GM18526 (cell line): ENCODE results near the gene CLEC9A.

Experiments
- POLR2A ChIP-seq: IDR thresholded peaks from 3 replicates; pipeline ENCODE4 v1.6.1; 2011; ENCODE audit not compliant: insufficient read length; ENCODE audit errors: extremely low read depth

CLEC9A gene

DNA sequence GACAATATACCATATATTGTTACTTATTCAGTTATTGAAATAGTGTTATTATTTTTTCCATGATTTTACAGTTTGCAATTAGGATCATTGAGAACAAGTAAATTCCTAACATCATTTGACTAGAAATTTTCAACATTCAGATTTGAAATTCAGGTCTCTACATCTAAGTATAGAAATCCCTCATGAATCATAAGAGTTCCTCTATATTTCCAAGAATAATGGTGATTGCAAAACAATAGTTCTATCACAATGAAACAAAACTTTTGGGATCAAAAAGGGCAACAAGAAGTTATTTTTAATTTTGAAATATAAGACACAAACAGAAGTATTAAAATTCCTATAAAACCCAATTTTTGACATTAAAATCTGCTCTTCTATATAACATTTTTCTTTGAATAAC, 57.5 kb downstream of the CLEC9A start:
- no peak for TF ChIP-seq POLR2A

DNA sequence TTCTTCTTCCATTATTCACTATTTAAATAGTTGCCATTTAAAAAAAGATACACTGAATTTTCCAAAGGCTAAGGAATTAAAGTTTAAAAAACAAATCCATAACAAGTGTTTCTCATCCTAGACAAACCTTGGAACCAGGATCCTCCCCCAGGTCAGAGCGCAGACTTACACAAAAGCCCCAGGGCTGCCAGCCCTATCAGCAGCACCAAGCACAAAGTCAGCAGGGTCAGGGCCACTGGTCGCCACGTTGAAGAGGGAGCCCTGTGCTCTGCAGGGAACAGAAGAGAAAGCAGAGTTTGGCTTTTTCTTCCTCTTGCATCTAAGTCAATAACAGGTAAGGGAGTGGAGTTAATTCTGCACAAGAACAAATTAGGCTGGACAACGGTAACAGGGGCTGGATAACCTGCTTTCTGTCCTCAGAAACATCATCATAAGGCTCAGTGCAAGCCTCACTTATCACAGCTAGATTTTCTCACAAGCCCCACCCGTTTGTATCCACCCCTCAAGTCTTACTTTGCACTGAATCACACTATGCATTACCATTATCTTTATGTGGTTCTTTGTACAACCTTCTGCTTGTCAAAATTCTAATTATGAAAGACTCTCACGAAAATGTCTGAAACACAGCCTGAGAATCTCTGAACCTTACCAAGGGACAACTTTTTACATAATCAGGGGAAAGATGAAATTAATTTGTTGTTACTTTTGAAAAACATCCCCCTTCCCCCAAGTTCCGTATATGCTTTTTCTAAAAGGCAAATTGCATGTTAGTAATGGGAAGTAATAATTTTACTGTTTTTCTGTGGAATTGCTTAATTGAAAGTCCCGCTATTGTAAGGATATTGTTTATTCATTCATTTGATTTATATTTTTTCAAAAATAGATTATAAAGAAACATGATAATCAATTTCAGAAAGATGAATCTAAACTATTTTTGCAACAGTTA, 58.7 kb downstream of the CLEC9A start:
- no peak for TF ChIP-seq POLR2A

DNA sequence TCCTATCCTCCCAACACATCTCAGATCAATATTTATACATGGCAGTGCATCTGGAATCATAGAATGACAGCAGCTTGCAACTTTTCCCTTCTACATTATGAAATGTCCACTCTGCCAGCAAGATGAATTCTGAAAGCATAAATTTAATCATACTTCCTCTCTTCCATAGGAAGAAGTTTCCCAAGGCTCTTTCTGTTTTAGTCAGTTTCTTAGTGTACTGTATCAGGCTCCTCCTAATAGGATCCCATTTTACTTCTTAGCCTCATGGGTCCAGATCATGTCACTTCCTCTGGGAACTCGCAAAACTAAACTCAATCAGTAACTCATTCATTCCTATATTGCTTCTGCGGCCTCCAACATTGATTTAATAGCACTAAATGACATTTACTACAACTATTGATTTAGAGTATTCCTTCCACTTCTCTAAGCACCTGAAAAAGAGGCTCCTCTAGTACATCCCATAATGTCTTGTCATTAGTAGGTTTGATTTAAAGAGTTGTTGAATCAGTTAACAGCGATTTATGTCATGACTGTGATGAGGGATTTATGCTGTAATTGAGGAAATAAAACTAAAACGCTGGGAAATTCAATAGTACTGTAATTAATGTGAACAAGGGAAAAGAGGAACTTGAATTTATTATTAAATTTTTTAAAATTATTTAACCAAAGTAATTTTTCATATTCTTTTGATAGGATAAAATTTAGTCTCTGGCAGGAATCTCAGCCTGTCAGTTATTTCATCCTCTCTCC, 64.3 kb downstream of the CLEC9A start:
- TF ChIP-seq POLR2A: no peak

DNA sequence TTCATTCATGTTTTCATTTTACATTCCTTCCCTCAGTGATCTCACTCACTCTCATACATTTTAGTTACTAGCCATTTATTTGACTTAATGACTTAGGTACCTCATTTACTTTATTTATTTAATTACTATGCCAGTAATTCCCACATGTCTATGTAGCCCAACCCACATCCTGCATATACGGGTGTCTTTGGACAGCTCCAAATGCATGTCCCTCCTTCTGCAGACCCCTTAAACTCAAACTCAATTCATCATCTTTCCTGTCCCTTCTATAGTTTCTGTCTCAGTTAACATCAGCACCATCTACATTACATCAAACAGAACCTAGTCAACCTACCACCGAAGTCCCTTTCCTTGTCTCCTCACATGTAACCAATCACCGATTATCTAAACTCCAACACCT, 65.5 kb downstream of the CLEC9A start:
- no peak for TF ChIP-seq POLR2A

DNA sequence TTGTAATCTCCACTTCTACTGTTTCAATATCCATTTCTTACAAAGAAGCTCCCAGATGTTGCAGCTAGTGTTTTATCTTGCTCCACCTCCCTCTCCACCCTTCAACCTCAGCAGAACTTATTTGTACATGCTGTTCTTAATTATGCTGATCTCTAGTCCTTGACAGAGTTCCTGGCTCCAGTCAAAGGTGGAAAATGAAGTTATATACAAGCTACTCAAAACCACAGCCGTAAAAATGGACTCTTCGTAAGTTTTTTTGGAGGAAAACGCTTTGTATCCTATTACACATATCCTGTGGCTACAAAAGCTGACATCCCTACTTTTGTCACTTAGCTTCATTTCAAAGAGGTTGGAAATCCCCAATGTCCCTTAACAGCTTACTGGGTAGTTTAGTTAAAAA, 67.0 kb downstream of the CLEC9A start:
- no peak for TF ChIP-seq POLR2A

DNA sequence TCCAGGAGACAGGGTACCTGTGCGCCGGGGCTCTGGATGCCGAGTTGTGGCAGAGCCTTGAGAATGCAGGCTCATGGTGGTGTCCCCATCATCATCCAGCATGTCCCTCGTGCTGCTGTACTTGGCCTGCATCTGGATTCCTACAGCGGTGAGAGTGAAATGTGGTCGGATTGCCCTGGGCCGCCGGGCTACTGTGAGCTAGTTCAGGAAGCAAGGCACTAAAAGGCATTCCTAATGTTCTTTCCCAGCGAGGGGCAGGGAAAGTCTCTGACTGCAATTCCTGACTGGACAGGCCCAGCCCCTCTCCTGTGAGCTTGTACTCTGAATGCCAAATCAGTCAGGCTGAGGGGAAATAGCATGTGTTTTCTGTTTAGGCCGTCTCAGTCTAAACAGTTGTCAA, 68.3 kb downstream of the CLEC9A start, which contains the start of gene CLEC1A:
Gene CLEC1A (minus strand): TSS at position 195 of the 400 bp plus-strand sequence. CDS start 63 bp downstream, at position 132.
- TF ChIP-seq POLR2A: no peak

DNA sequence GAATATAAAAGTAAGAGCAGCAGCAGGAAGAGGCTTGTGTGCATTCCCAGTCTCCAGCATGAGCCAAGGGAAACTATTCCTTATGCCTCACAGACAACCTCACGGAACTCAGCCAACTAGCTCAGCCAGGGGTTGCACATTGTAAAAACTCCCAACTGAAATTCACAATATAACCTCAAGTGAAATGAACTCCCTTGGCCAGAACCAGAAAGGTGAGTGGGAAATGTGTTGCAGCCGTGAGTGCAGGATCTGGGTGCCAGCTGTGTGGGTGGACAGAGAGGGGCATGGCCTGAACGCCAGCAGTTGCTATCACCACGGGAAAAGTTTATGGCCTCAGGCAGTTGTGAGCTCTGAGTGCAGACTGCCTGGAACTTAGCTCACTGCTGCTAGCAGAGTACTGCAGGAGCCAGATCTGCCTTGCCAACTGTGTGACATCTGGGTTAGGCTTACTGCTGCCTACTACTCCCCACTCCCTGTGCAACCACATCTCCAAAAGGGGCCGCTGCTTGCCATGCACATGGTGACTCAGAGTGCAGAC, 70.6 kb downstream of the CLEC9A start:
- TF ChIP-seq POLR2A: no peak

DNA sequence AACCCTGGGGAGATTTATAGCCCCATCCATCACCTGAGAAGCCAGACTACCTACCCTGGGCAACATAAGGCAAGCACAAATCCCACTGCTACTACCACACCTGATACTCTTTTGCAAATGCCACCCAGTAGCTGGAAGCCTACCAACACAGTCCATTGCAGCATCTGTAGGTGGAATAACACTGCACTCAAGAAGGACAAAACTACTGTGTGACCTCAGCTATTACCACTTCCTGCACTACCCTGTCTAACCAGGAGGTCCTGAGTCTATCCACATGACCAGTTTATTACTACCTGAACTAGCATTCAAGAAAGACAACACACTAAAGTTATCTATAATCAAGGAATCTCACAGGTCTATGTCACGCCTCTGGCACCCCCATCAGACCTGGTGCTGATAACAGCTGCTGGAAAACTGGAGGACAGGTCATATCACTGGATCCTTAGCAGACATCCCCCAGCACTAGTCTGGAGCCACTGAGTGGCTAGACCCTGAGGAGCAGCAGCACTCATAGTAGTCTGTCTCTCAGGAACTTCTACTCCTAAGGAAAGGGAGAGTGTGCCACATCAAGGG, 71.3 kb downstream of the CLEC9A start:
- no peak for TF ChIP-seq POLR2A

DNA sequence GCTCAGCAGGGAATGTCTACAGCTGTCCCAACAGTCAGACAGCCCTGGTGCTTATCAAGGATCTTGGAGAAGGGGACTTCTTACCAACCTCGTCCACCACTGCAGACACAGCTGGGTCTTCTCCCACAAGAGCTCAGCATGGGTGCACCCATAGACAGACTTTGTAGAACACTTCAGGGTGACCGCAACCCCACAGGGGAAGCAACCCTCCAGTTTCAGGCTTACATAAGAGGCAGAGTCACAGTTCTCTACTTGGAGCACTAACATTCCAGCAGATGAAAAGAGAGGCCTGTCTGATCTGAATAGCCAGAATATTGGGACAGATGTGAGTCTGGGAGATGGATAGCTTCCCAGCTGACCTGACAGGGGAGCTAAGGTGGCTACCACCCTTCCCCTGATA, 71.8 kb downstream of the CLEC9A start:
- TF ChIP-seq POLR2A: no peak

DNA sequence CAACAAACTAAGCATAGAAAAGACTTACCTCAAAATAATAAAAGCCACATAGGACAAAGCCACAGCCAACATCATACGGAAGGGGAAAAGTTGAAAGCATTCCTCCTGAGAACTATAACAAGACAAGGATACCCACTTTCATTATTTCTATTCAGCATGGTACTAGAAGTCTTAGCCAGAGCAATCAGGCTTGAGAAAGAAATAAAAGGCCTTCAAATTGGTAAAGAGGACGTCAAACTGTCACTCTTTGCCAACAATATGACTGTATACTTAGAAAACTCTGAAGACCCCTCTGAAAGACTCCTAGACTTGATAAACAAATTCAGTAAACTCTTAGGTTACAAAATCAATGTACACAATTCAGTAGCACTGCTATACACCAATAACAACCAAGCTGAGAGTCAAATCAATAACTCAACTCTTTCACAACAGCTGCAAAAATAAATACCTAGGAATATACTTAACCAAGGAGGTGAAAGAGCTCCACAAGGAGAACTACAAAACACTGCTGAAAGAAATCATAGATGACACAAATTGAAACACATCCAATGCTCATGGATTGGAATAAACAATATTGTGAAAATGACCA, 79.9 kb downstream of the CLEC9A start:
- no peak for TF ChIP-seq POLR2A

DNA sequence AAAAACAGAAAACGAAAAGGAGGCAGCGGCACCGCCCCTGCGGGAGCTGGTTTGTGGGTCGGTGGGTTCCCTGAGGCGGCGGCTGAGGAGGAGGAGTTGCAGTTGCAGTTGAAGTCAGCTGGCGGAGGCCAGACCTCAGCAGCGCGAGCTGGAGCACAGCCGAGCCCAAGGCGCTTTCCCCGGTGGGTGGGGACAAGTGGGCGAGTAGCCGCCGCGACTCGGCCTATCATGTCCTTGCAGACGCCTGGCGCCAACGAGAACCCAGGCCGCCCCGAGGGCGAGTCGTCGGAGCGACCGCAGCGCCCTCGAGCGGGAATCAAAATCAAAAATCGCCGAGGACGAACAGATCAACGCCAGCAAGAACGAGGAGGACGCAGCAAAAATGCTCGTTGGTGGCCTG, 81.0 kb downstream of the CLEC9A start:
- no peak for TF ChIP-seq POLR2A

DNA sequence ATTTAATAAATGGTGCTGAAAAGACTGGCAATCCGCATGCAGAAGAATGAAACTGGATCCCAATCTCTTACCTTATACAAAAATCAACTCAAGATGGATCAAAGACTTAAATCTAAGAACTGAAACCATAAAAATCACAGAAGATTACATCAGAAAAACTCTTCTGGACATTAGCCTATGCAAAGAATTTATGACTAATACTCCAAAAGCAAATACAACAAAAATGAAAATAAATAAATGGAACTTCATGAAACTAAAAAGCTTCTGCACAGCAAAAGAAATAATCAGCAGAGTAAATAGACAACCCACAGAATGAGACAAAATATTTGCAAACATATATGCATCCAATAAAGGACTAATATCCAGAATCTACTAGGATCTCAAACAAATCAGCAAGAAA, 82.6 kb downstream of the CLEC9A start:
- TF ChIP-seq POLR2A: no peak

DNA sequence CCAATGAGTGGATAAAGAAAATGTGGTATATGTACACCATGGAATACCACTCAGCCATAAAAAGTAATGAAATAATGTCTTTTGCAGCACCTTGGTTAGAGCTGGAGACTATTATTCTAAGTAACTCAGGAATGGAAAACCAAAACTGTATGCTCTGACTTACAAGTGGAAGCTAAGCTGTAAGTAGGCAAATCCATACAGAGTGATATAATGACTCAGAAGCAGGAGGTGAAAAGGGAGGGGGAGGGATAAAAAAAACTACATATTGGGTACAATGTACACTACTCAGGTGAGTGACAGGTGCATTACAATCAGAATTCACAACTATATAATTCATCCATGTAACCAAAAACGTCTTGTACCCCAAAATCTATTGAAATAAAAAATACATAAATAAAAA, 83.4 kb downstream of the CLEC9A start:
- TF ChIP-seq POLR2A: no peak

DNA sequence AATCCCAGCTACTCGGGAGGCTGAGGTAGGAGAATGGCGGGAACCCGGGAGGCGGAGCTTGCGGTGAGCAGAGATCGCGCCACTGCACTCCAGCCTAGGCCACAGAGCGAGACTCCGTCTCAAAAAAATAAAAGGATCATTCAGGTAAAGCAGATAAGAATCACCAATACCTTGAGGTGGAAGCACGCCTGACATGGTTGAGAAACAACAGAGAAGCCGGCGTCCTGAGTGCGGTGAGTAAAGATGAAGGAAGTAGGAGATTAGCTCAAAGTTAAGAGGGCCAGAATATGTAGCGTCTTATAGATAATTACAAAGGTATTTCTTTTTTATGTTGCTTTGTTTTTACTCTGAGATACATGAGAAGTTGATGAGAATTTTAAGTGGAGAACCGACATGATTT, 84.8 kb downstream of the CLEC9A start:
- no peak for TF ChIP-seq POLR2A
